ENCODE data around the gene WWOX. TPM values are rescaled to one million over a fixed set of nuclear protein-coding genes. Genes with fewer than 3 reads are reported as not detected.

Gene WWOX
- total RNA-seq, 1 experiment from 2014 or later: 15.6 TPM

GRCh38 chr16:78743556-78743955 is 644.1 kb downstream of the WWOX start:
- no peak overlapping the region for H2BK5ac ChIP-seq (ENCODE audit: insufficient read length, low read length)
- no peaks in the 10 kb centered on the region for H3K9me3 ChIP-seq (ENCODE audit: control insufficient read depth, low read depth, low read length)
- no peak overlapping the region for H3K23ac ChIP-seq (ENCODE audit: insufficient read length, low read depth, low read length)
- TF ChIP-seq CTCF (conservative IDR thresholded peaks at IDR 0.05): no peak
- no peak overlapping the region for H3T11ph ChIP-seq (ENCODE audit: low read length)
- DNase-seq: no peak
- H2BK12ac ChIP-seq (ENCODE audit: insufficient read length, low read depth, low read length): no peak overlapping the region
- no peak overlapping the region for H3K18ac ChIP-seq (ENCODE audit: insufficient read length, low read depth, low read length)
- no peak overlapping the region for H2BK20ac ChIP-seq (ENCODE audit: low read depth, low read length, poor library complexity, severe bottlenecking)
- H3K36me3 Mint-ChIP-seq (ENCODE audit: insufficient read depth in 1 of 3, low read depth in 3 of 3): no peaks in the 10 kb centered on the region
- H3K79me2 ChIP-seq (ENCODE audit: insufficient read depth, low read length): no peaks in the 10 kb centered on the region
- no peak overlapping the region for H3K4me2 ChIP-seq (ENCODE audit: insufficient read depth, insufficient read length, low read length)
- H3K14ac ChIP-seq (ENCODE audit: insufficient read depth, low read length): no peak overlapping the region
- no peak overlapping the region for H3K27ac Mint-ChIP-seq
- H4K20me1 ChIP-seq (ENCODE audit: control insufficient read depth, insufficient read depth, insufficient read length): no peaks in the 10 kb centered on the region
- H3K79me1 ChIP-seq (ENCODE audit: insufficient read depth, low read depth, low read length, poor library complexity, severe bottlenecking): no peaks in the 10 kb centered on the region
- no peak overlapping the region for H4K8ac ChIP-seq (replicated peaks; ENCODE audit: insufficient read length, low read depth, low read length)
- no peak overlapping the region for H4K91ac ChIP-seq (ENCODE audit: insufficient read length, low read depth, low read length)
- no peak overlapping the region for H4K5ac ChIP-seq (ENCODE audit: insufficient read length, low read depth, low read length)
- no peak overlapping the region for H2BK120ac ChIP-seq (ENCODE audit: low read depth, low read length, poor library complexity, severe bottlenecking)
- H3K27me3 ChIP-seq (ENCODE audit: insufficient read depth, low read length): no peaks in the 10 kb centered on the region
- H2AFZ ChIP-seq (ENCODE audit: low read length): no peak overlapping the region
- H3K56ac ChIP-seq (ENCODE audit: insufficient read length, low read depth, low read length): no peak overlapping the region
- WGBS (ENCODE audit: extremely low coverage, insufficient read length, low lambda C conversion rate): no CpG with 5 or more reads among the region's 4 CpGs
- no peak overlapping the region for H3K9ac ChIP-seq (ENCODE audit: extremely low read depth, insufficient read length, low read length)
- H2BK15ac ChIP-seq (ENCODE audit: low read depth, low read length): no peak overlapping the region
- H3K27me3 Mint-ChIP-seq (ENCODE audit: low read depth): no peaks in the 10 kb centered on the region
- no peak overlapping the region for H3K4ac ChIP-seq (ENCODE audit: low read depth, low read length)
- H3K4me3 Mint-ChIP-seq: no peak overlapping the region
- no peak overlapping the region for H2AK5ac ChIP-seq (ENCODE audit: insufficient read length, low read length)
- no peaks in the 10 kb centered on the region for H3K23me2 ChIP-seq (ENCODE audit: insufficient read length, low read depth, low read length, poor library complexity, severe bottlenecking)
- no peaks in the 10 kb centered on the region for H3K9me3 Mint-ChIP-seq
- peaks cover 5 to 11% of the 10 kb centered on the region in 2 experiments for H3K4me1 Mint-ChIP-seq
- no peak overlapping the region for H3K27ac ChIP-seq (ENCODE audit: insufficient read length, low read depth, low read length)
- H3K4me1 ChIP-seq (ENCODE audit: insufficient read depth, low read length): no peaks in the 10 kb centered on the region
